DOHH2 (cell line): Measurements from ENCODE around the gene GRIN2A.

Experiments used
- EZH2phosphoT487 ChIP-seq: fragments of 200-600 bp; sonication (generic); IDR thresholded peaks from 2 replicates; pipeline ENCODE4 v1.6.1; 2017; ENCODE audit warnings: borderline replicate concordance, mild to moderate bottlenecking, antibody characterized with exemption, low read length, moderate library complexity, mixed read lengths
- TF ChIP-seq, protein P1 (sequence below): fragments of 200-600 bp; sonication (generic); IDR thresholded peaks from one replicate; pipeline ENCODE4 v1.5.1; 2014; ENCODE audit warnings: antibody characterized with exemption, mild to moderate bottlenecking, low read depth, low read length; ENCODE audit not compliant: poor library complexity, severe bottlenecking

DNA sequence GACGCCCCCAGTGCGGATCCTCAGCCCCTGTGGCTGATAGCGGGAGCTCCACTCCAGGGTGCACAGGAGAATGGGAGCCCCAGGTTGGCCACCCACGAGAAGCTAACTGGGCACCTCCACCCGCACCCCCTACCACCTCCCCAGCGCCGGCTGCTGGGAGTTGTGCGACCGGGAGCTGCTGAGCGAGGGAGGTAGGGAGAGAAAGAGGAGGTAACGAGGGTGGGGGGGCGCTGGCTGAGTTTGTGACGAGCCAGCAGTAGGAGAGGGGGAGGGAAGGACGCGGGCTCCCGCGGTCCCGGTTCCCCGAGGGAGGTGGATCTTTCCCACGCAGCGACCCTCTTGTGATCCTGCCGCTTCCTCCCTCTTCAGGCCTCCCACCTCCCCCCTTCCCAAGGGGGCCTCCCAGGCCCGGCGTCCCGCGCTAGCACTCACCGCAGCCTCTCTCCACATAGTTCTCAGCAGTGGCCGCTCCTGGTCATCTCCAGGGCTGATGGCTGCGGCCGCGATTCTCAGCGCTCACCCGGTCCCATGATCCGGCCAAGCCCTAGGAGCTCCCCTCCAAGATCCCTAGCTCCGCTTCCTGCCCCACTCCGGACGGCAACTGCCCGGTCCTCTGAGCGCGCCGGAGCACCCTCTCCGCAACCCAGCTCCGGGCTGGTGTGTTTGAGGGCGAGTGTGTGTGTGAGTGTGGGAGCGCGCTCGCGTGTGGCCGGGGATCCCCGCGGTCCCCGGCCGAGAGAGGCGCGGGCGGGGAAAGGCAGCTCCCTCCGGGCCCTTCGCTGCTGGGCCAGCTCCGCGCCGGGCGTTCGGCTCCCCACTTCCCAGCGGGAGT, at the start of gene GRIN2A:
- TF ChIP-seq, protein P1, sequence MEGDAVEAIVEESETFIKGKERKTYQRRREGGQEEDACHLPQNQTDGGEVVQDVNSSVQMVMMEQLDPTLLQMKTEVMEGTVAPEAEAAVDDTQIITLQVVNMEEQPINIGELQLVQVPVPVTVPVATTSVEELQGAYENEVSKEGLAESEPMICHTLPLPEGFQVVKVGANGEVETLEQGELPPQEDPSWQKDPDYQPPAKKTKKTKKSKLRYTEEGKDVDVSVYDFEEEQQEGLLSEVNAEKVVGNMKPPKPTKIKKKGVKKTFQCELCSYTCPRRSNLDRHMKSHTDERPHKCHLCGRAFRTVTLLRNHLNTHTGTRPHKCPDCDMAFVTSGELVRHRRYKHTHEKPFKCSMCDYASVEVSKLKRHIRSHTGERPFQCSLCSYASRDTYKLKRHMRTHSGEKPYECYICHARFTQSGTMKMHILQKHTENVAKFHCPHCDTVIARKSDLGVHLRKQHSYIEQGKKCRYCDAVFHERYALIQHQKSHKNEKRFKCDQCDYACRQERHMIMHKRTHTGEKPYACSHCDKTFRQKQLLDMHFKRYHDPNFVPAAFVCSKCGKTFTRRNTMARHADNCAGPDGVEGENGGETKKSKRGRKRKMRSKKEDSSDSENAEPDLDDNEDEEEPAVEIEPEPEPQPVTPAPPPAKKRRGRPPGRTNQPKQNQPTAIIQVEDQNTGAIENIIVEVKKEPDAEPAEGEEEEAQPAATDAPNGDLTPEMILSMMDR, result no peak
- peak; percentile 57; the same call in 1 of the 2 replicates for TF ChIP-seq EZH2phosphoT487
